CD4-positive, alpha-beta memory T cell (primary cell): ENCODE results near the gene ABCF1. TPM values are rescaled to one million over a fixed set of nuclear protein-coding genes. Genes with fewer than 3 reads are reported as not detected.

Source experiments
- CTCF ChIA-PET: fragments of 350-600 bp; sonication (Branson Sonifier 250); formaldehyde crosslinking; loops from one replicate; lab custom pipeline; 2021; ENCODE audit warnings: inconsistent platforms; ENCODE audit not compliant: partially characterized antibody; lab: Charles Lee
- POLR2A ChIA-PET: fragments of 350-600 bp; sonication (Branson Sonifier 250); formaldehyde crosslinking; loops from one replicate; lab custom pipeline; 2021; ENCODE audit not compliant: partially characterized antibody; lab: Charles Lee
- DNase-seq, 5 donors: peaks; one replicate each; pipeline versions ENCODE4 v3.0.0 to v3.0.0-alpha.2; 2020 to 2022; ENCODE audit warnings: mixed read lengths in 1 of 5
- H3K27ac ChIP-seq: one replicate; pipeline ENCODE4 v1.7.0; 2013; ENCODE audit warnings: low read depth, low read length
- H3K27me3 ChIP-seq: 2 replicates; pipeline ENCODE4 v1.7.0; 2013; ENCODE audit warnings: mild to moderate bottlenecking, low read length, moderate library complexity; ENCODE audit not compliant: insufficient read depth
- H3K36me3 ChIP-seq: 2 replicates; pipeline ENCODE4 v1.7.0; 2013; ENCODE audit warnings: mild to moderate bottlenecking, low read length, moderate library complexity; ENCODE audit not compliant: insufficient read depth
- H3K4me1 ChIP-seq: 2 replicates; pipeline ENCODE4 v1.7.0; 2013; ENCODE audit warnings: mild to moderate bottlenecking, low read length, moderate library complexity; ENCODE audit not compliant: insufficient read depth
- H3K4me3 ChIP-seq, 2 donors: one replicate each; pipeline ENCODE4 v1.7.0; 2013; ENCODE audit warnings: low read length in 2 of 2, mild to moderate bottlenecking in 1 of 2
- H3K9me3 ChIP-seq, 2 donors: one replicate each; pipeline ENCODE4 v1.7.0; 2013; ENCODE audit warnings: low read length in 2 of 2, control low read depth in 1 of 2; ENCODE audit not compliant: control insufficient read depth in 1 of 2
- H3K27ac Mint-ChIP-seq, 7 donors: one replicate each; pipeline ENCODE4 v1.8.0; 2020 to 2021; ENCODE audit warnings: mixed read lengths in 7 of 7, mild to moderate bottlenecking in 6 of 7, inconsistent platforms in 3 of 7, moderate library complexity in 3 of 7
- H3K27me3 Mint-ChIP-seq, 2 donors: one replicate each; pipeline ENCODE4 v1.8.0; 2020 to 2021; ENCODE audit warnings: mixed read lengths in 2 of 2
- H3K36me3 Mint-ChIP-seq, 2 donors: one replicate each; pipeline ENCODE4 v1.8.0; 2020 to 2021; ENCODE audit warnings: mixed read lengths in 2 of 2, inconsistent platforms in 1 of 2, mild to moderate bottlenecking in 1 of 2
- H3K4me1 Mint-ChIP-seq, 4 donors: one replicate each; pipeline ENCODE4 v1.8.0; 2020 to 2021; ENCODE audit warnings: mixed read lengths in 4 of 4, mild to moderate bottlenecking in 1 of 4
- H3K4me3 Mint-ChIP-seq, 8 donors: one replicate each; pipeline ENCODE4 v1.8.0; 2020 to 2021; ENCODE audit warnings: mixed read lengths in 8 of 8, mild to moderate bottlenecking in 7 of 8, moderate library complexity in 6 of 8, inconsistent platforms in 3 of 8
- H3K9me3 Mint-ChIP-seq, 8 donors: one replicate each; pipeline ENCODE4 v1.8.0; 2020 to 2021; ENCODE audit warnings: mixed read lengths in 8 of 8, mild to moderate bottlenecking in 5 of 8, inconsistent platforms in 3 of 8, moderate library complexity in 1 of 8
- intact Hi-C: fragments of 100-400 bp; cut with micrococcal nuclease; formaldehyde crosslinking; loops from one replicate; pipeline ENCODE4 v1.15.1; 2023
- polyA plus RNA-seq, 2 donors: library from polyadenylated mRNA; unstranded; fragments of 300-500 nt; fragmentation: Illumina TruSeq; gene quantifications; one replicate each; pipeline ENCODE4 v1.2.3, GENCODE V29; 2021
- total RNA-seq, 2 experiments: library from RNA; stranded (reverse); gene quantifications; one replicate each; pipeline ENCODE4 v1.2.3, GENCODE V29; 2021

Gene ABCF1
- total and polyA plus RNA-seq, 4 experiments from 2014 or later, result 7.5 to 66.8 (median 53.7) TPM

DNA sequence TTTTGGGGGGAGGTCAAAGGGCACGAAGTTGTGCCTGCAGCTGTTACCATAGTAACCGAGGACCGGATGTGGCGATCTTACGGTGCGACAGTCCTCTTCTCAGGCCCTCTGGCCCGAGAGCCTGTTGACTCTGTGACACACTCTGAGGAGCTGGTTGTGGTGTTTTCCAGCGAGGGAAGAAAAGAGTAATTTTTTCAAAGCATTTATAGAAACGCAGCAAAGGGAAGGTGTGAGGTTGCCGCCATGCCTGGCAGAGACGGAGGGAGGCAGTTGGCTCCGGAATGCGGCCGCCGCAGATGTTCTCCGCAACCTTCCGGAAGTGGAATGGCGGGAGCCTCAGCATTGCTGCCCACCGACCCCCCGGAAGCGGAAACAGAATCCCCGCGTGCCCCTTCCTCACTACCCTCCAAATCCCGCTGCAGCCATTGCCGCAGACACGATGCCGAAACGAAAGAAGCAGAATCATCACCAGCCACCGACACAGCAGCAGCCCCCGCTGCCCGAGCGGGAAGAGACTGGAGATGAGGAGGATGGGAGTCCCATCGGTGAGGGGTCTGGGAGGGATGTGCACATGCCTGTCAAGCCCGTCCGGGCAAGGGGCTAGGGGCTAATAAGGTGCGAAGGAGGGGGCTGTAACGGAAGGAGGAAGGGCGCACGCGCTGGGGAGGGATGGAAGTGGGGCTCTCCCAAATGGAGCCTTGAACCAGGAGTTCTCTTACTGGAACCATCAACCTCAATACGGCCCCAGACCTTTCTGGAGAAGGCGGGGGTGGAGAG, 14.1 kb upstream of the ABCF1 start, which contains the start of gene PRR3:
Gene PRR3, plus strand, starts transcription at position 390 of the 777 bp plus-strand sequence. Its CDS starts 50 bp downstream, at position 440.
- Mint-ChIP-seq H3K27ac (peak within 1 kb of the TSS; percentile 97 to 100 (median 100)), H3K9me3 (peaks cover 0 to 4% (median 0%) of the 10 kb centered on the region in 8 donors), H3K4me1 (peaks cover 28 to 65% (median 37%) of the 10 kb centered on the region in 4 donors)

DNA sequence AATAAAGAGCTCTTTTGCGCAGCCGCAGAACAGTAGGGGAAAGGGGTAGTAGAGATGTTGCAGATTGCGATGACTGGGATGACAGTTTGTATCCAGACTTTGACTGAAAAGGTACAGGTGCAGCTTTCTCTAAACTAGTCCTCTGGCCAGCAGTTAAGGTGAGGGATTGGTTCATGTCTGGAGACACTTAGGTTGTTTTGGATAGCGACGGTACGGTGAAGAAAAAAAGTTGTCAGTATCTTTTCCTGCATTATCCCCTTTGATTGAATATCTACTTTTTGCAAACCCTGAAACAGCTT, 13.6 kb upstream of the ABCF1 start:
- peak in 1 of 5 donors; percentile 79 for DNase-seq
- ChIA-PET POLR2A (interaction anchor here (0.7 to 8.6 kb wide), 16 partner anchors 9 to 345 kb away, joined by 3 to 133 read pairs (median 9); partner anchors contain the start of genes ABCF1, DHX16, MDC1 and MRPS18B), CTCF (interaction anchor here (0.6 to 21.7 kb wide), 9 partner anchors 12 to 173 kb away, joined by 3 to 416 read pairs (median 4); partner anchors contain the start of gene ABCF1)
- no peaks in the 10 kb centered on the region for H3K27me3 ChIP-seq
- H3K4me3 ChIP-seq, result peak overlapping the region; percentile 79 to 99
- H3K4me1 Mint-ChIP-seq, result peaks cover 28 to 65% (median 37%) of the 10 kb centered on the region in 4 donors
- H3K27ac ChIP-seq, result peak overlapping the region; percentile 96
- H3K36me3 ChIP-seq, result peaks cover 30% of the 10 kb centered on the region
- peak overlapping the region; percentile 97 to 100 (median 100) for H3K27ac Mint-ChIP-seq
- H3K9me3 Mint-ChIP-seq, result peaks cover 0 to 4% (median 0%) of the 10 kb centered on the region in 8 donors
- intact Hi-C loops, result loop anchor here (1.0 to 10.0 kb wide), 3 partner anchors 40 to 347 kb away; partner anchors contain the start of genes GTF2H4 and TRIM39
- H3K27me3 Mint-ChIP-seq, result peaks cover 0 to 1% of the 10 kb centered on the region in 2 donors
- peaks cover 30% of the 10 kb centered on the region for H3K4me1 ChIP-seq
- H3K36me3 Mint-ChIP-seq, result peaks cover 14 to 52% of the 10 kb centered on the region in 2 donors
- peak overlapping the region; percentile 97 to 100 (median 99) for H3K4me3 Mint-ChIP-seq
- no peaks in the 10 kb centered on the region for H3K9me3 ChIP-seq

More for the DNA sequence above, 14.1 kb upstream of the ABCF1 start, which contains the start of gene PRR3:
- ChIA-PET CTCF (interaction anchor here (0.6 to 21.7 kb wide), 9 partner anchors 13 to 174 kb away, joined by 3 to 416 read pairs (median 4); partner anchors contain the start of gene ABCF1), POLR2A (interaction anchor here (0.6 to 8.6 kb wide), 20 partner anchors 10 to 344 kb away, joined by 3 to 133 read pairs (median 8); partner anchors contain the start of genes ABCF1, DDR1, MDC1 and MRPS18B)
- no peaks in the 10 kb centered on the region for H3K27me3 ChIP-seq
- H3K27ac ChIP-seq, result peak within 1 kb of the TSS; percentile 96
- no peaks in the 10 kb centered on the region for H3K9me3 ChIP-seq
- peak within 1 kb of the TSS; percentile 79 to 99 for H3K4me3 ChIP-seq
- H3K4me1 ChIP-seq, result peaks cover 30% of the 10 kb centered on the region
- Mint-ChIP-seq H3K27me3 (peaks cover 0 to 1% of the 10 kb centered on the region in 2 donors), H3K36me3 (peaks cover 14 to 52% of the 10 kb centered on the region in 2 donors), H3K4me3 (peak within 1 kb of the TSS; percentile 97 to 100 (median 99))
- intact Hi-C loops, result loop anchor here (1.0 to 10.0 kb wide), 10 partner anchors 14 to 348 kb away; partner anchors contain the start of genes ABCF1, DHX16, GTF2H4 and HLA-E
- DNase-seq, result peak in 4 of 5 donors; percentile 94 to 96 (median 94)
- peaks cover 30% of the 10 kb centered on the region for H3K36me3 ChIP-seq

DNA sequence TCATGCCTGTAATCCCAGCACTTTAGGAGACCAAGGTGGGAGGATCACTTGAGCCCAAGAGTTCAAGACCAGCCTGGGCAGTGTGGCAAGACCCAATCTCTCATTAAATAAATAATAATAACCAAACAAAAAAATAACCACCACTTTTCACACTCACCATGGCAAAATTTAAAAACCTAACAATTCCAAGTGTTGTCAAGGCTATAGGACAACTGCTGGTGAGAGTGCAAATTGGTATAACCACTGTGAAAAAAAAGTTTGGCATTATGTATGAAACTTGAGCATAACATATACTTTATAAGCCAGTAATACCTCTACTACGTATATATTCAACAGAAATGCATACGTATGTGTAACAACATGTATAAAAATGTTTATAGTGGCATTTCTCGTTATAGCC, 10.3 kb upstream of the ABCF1 start:
- Histone ChIP-seq H3K36me3 (peaks cover 10% of the 10 kb centered on the region), H3K27me3 (no peaks in the 10 kb centered on the region), H3K27ac (no peak overlapping the region), H3K4me3 (no peak overlapping the region), H3K4me1 (peaks cover 14% of the 10 kb centered on the region), H3K9me3 (no peaks in the 10 kb centered on the region)
- CTCF ChIA-PET, result interaction anchor here (0.6 kb wide), 1 partner anchor 28 kb away, joined by 3 read pairs; no protein-coding TSS in a partner anchor
- no peak for DNase-seq
- POLR2A ChIA-PET, result no interaction called here
- no peak overlapping the region for H3K4me3 Mint-ChIP-seq
- H3K36me3 Mint-ChIP-seq, result peaks cover 12 to 35% of the 10 kb centered on the region in 2 donors
- H3K27me3 Mint-ChIP-seq, result peaks cover 0 to 1% of the 10 kb centered on the region in 2 donors
- peaks cover 13 to 45% (median 23%) of the 10 kb centered on the region in 4 donors for H3K4me1 Mint-ChIP-seq
- H3K27ac Mint-ChIP-seq, result peak overlapping the region in 1 of 7 donors; percentile 38
- intact Hi-C loops, result no loop called here
- H3K9me3 Mint-ChIP-seq, result peaks cover 0 to 4% (median 0%) of the 10 kb centered on the region in 8 donors

DNA sequence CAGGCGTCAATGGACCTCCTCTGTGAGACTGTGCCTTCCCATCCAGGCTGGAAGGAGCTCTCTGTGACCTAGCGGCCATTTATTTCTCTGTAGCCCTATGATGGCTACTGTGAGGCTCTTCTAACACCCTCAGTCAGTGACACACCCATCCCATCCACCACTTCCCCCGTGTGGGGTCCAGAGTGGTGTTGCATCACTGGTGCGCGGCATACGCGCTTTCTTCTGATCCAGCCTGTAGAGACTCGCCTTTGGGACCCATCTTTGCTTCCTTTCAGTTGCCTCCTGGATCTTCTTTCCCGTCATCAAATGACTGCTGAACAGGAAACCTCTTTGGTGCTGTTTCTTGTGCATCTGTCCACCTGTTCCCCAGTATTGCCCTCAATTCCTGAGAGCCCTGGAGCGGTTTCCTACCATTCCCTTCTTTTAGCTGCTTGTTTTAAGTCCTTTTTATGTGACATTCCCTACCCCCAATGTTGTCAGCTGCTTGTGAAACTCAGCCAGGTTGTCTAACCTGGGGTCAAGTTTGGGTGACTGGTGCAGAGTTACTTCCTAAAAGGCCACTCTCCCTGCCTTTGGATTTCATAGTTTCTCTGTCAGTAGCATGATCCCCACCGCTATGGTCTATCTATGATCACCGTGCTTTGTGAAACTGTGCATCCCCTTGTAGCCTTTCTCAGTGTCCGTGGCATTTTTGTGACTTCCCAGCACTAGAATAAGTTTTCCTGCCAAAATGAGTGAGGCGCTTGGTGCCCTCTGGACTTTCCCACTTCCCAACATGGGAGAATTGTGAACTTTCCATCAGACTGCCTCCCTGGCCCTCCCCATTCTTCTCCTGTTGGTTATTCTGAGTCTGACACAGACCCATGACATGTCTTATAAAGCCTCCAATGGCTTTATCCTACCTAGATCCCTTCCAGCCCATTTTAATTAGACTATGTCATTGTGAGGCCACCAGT, 8.5 kb upstream of the ABCF1 start:
- Mint-ChIP-seq H3K36me3 (peaks cover 12 to 17% of the 10 kb centered on the region in 2 donors), H3K9me3 (no peaks in the 10 kb centered on the region), H3K27me3 (no peaks in the 10 kb centered on the region), H3K4me3 (no peak overlapping the region), H3K27ac (peak overlapping the region in 3 of 7 donors; percentile 8 to 77 (median 38)), H3K4me1 (peaks cover 8 to 27% (median 16%) of the 10 kb centered on the region in 4 donors)
- Histone ChIP-seq H3K4me3 (no peak overlapping the region), H3K9me3 (no peaks in the 10 kb centered on the region), H3K4me1 (peaks cover 10% of the 10 kb centered on the region), H3K27me3 (no peaks in the 10 kb centered on the region), H3K27ac (no peak overlapping the region), H3K36me3 (peaks cover 10% of the 10 kb centered on the region)
- intact Hi-C loops, result no loop called here
- no peak for DNase-seq
- CTCF ChIA-PET, result interaction anchor here (1.3 to 2.0 kb wide), 4 partner anchors 8 to 22 kb away, joined by 3 to 11 read pairs (median 5); no protein-coding TSS in a partner anchor
- POLR2A ChIA-PET, result interaction anchor here (0.9 to 1.8 kb wide), 2 partner anchors 20 to 53 kb away, joined by 3 to 6 read pairs; no protein-coding TSS in a partner anchor

DNA sequence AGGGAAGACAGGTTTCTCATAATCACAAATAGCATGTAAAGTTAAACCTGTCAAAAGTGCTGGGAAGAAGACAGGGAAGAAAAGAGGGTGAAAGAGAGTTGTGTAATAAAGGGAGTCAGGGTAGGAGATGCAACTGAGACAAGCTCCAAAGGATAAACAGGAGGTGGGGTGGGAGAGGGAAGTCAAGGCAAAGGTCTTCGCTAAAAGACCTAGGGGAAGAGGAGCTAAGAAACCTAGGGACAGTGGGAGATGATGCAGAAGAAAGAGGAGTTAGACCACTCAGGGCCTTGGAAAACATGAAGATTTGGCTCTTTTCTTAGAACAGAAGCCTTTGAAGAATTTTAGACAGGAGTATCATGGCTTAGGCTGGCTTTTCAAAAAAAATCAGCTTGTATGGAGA, 7.1 kb upstream of the ABCF1 start:
- Histone ChIP-seq H3K27me3 (no peaks in the 10 kb centered on the region), H3K27ac (no peak overlapping the region), H3K4me3 (no peak overlapping the region), H3K36me3 (peaks cover 10% of the 10 kb centered on the region), H3K9me3 (no peaks in the 10 kb centered on the region), H3K4me1 (no peaks in the 10 kb centered on the region)
- ChIA-PET POLR2A (interaction anchor here (0.6 to 1.8 kb wide), 4 partner anchors 22 to 1028 kb away, joined by 3 to 6 read pairs (median 3); partner anchors contain the start of genes MRPS18B and PPP1R10), CTCF (interaction anchor here (1.3 to 2.0 kb wide), 4 partner anchors 9 to 34 kb away, joined by 3 to 11 read pairs (median 5); no protein-coding TSS in a partner anchor)
- intact Hi-C loops, result no loop called here
- Mint-ChIP-seq H3K27ac (peak overlapping the region in 5 of 7 donors; percentile 14 to 71 (median 47)), H3K4me3 (no peak overlapping the region), H3K27me3 (no peaks in the 10 kb centered on the region), H3K4me1 (peaks cover 3 to 23% (median 13%) of the 10 kb centered on the region in 4 donors), H3K36me3 (peaks cover 12 to 17% of the 10 kb centered on the region in 2 donors), H3K9me3 (no peaks in the 10 kb centered on the region)
- no peak for DNase-seq

DNA sequence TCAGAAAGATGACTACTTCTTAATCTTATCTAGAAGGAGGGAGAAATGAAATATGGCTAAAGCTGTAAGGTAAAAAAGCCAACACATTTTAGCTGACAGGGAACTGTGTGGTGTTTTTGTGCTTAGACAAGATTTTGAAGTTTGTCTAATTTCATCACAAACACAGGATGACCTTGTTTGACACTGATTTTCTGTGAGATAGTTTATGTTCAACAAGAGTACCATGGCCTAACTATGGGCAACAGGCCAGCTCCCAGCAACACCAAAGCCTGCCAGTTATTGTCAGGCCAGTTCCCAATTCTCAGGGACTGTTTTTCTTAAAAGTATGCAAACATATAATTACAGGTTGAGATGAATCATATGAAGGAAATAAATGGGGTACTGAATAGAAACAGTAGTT, 5.5 kb upstream of the ABCF1 start:
- DNase-seq, result no peak
- no peaks in the 10 kb centered on the region for H3K9me3 ChIP-seq
- peaks cover 10% of the 10 kb centered on the region for H3K36me3 ChIP-seq
- Mint-ChIP-seq H3K4me3 (no peak overlapping the region), H3K9me3 (peaks cover 0 to 2% (median 0%) of the 10 kb centered on the region in 8 donors), H3K36me3 (peaks cover 12 to 15% of the 10 kb centered on the region in 2 donors), H3K4me1 (peaks cover 17 to 25% (median 21%) of the 10 kb centered on the region in 4 donors), H3K27ac (peak overlapping the region in 2 of 7 donors; percentile 19 to 35), H3K27me3 (no peaks in the 10 kb centered on the region)
- H3K27me3 ChIP-seq, result no peaks in the 10 kb centered on the region
- no peak overlapping the region for H3K27ac ChIP-seq
- POLR2A ChIA-PET, result interaction anchor here (1.1 to 1.6 kb wide), 6 partner anchors 21 to 156 kb away, joined by 3 to 6 read pairs (median 3); no protein-coding TSS in a partner anchor
- peaks cover 10% of the 10 kb centered on the region for H3K4me1 ChIP-seq
- intact Hi-C loops, result no loop called here
- no peak overlapping the region for H3K4me3 ChIP-seq
- CTCF ChIA-PET, result interaction anchor here (0.6 to 2.6 kb wide), 4 partner anchors 21 to 82 kb away, joined by 3 to 10 read pairs (median 3); no protein-coding TSS in a partner anchor
